Measurements from ENCODE around the gene WNT3. TPM values are rescaled to one million over a fixed set of nuclear protein-coding genes. Genes with fewer than 3 reads are reported as not detected.

Gene WNT3
- total RNA-seq, 1 experiment from 2014 or later = 8.8 TPM

- H3K4me1 Mint-ChIP-seq (ENCODE audit: low read depth, unreplicated experiment) = peaks cover 1% of the 10 kb centered on the region
- no peaks in the 10 kb centered on the region for H3K9me3 Mint-ChIP-seq (ENCODE audit: unreplicated experiment)
- no peak overlapping the region for H3K4me3 Mint-ChIP-seq (ENCODE audit: unreplicated experiment)
- no peak overlapping the region for H3K27ac Mint-ChIP-seq (ENCODE audit: unreplicated experiment)
- TF ChIP-seq CTCF (IDR thresholded peaks at IDR 0.05; ENCODE audit: insufficient read depth in 1 of 2, low read depth in 1 of 2, low read length in 1 of 2, severe bottlenecking in 1 of 2, unreplicated experiment in 1 of 2) = no peak
- CTCF ChIA-PET = interaction anchor here (1.1 kb wide), 1 partner anchor 155 kb away, joined by 3 read pairs; no protein-coding TSS in a partner anchor
- no peak for DNase-seq
- POLR2A ChIA-PET = no interaction called here
- Histone ChIP-seq H3K4me3 (ENCODE audit: low read depth, low read length) (no peak overlapping the region), H3K27me3 (replicated peaks; ENCODE audit: control insufficient read depth, insufficient read depth, low read length) (no peaks in the 10 kb centered on the region), H3K4me1 (peaks cover 15% of the 10 kb centered on the region), H3K9me3 (no peaks in the 10 kb centered on the region), H3K36me3 (ENCODE audit: control insufficient read depth, insufficient read depth, low read length) (no peaks in the 10 kb centered on the region)
- intact Hi-C loops (cut with micrococcal nuclease; ENCODE audit: unreplicated experiment) = no loop called here
- H3K36me3 Mint-ChIP-seq (ENCODE audit: insufficient read depth, unreplicated experiment) = no peaks in the 10 kb centered on the region
- no TSS peak for BruUV-seq (replicated peaks)
- H3K27me3 Mint-ChIP-seq (ENCODE audit: insufficient read depth, unreplicated experiment) = no peaks in the 10 kb centered on the region
Measured at GRCh38 chr17:46787478-46787877, 31.0 kb downstream of the WNT3 start.

- DNase-seq = peak; percentile 76 to 86
- Mint-ChIP-seq H3K27me3 (ENCODE audit: insufficient read depth, unreplicated experiment) (no peaks in the 10 kb centered on the region), H3K4me3 (ENCODE audit: unreplicated experiment) (peak overlapping the region; percentile 10), H3K4me1 (ENCODE audit: low read depth, unreplicated experiment) (peaks cover 7% of the 10 kb centered on the region), H3K36me3 (ENCODE audit: insufficient read depth, unreplicated experiment) (no peaks in the 10 kb centered on the region), H3K27ac (ENCODE audit: unreplicated experiment) (peak overlapping the region; percentile 11), H3K9me3 (ENCODE audit: unreplicated experiment) (no peaks in the 10 kb centered on the region)
- no peaks in the 10 kb centered on the region for H3K9me3 ChIP-seq
- H3K4me3 ChIP-seq (ENCODE audit: low read depth, low read length) = no peak overlapping the region
- POLR2A ChIA-PET = interaction anchor here (0.9 kb wide), 1 partner anchor 15 kb away, joined by 4 read pairs; no protein-coding TSS in a partner anchor
- no TSS peak for BruUV-seq (replicated peaks)
- peak in 1 of 2 experiments; percentile 7 for TF ChIP-seq CTCF (IDR thresholded peaks at IDR 0.05; ENCODE audit: insufficient read depth in 1 of 2, low read depth in 1 of 2, low read length in 1 of 2, severe bottlenecking in 1 of 2, unreplicated experiment in 1 of 2)
- peaks cover 15% of the 10 kb centered on the region for H3K4me1 ChIP-seq
- no peaks in the 10 kb centered on the region for H3K36me3 ChIP-seq (ENCODE audit: control insufficient read depth, insufficient read depth, low read length)
- intact Hi-C loops (cut with micrococcal nuclease; ENCODE audit: unreplicated experiment) = no loop called here
- CTCF ChIA-PET = interaction anchor here (0.6 to 2.0 kb wide), 5 partner anchors 8 to 157 kb away, joined by 4 to 10 read pairs (median 6); no protein-coding TSS in a partner anchor
- H3K27me3 ChIP-seq (replicated peaks; ENCODE audit: control insufficient read depth, insufficient read depth, low read length) = no peaks in the 10 kb centered on the region
Measured at GRCh38 chr17:46785696-46786095, 32.8 kb downstream of the WNT3 start.

- H3K9me3 Mint-ChIP-seq (ENCODE audit: unreplicated experiment) = no peaks in the 10 kb centered on the region
- Histone ChIP-seq H3K27me3 (replicated peaks; ENCODE audit: control insufficient read depth, insufficient read depth, low read length) (no peaks in the 10 kb centered on the region), H3K4me3 (ENCODE audit: low read depth, low read length) (no peak overlapping the region), H3K36me3 (ENCODE audit: control insufficient read depth, insufficient read depth, low read length) (no peaks in the 10 kb centered on the region), H3K9me3 (no peaks in the 10 kb centered on the region), H3K4me1 (peaks cover 15% of the 10 kb centered on the region)
- H3K4me3 Mint-ChIP-seq (ENCODE audit: unreplicated experiment) = no peak overlapping the region
- H3K27me3 Mint-ChIP-seq (ENCODE audit: insufficient read depth, unreplicated experiment) = no peaks in the 10 kb centered on the region
- H3K4me1 Mint-ChIP-seq (ENCODE audit: low read depth, unreplicated experiment) = peaks cover 7% of the 10 kb centered on the region
- H3K36me3 Mint-ChIP-seq (ENCODE audit: insufficient read depth, unreplicated experiment) = no peaks in the 10 kb centered on the region
- ChIA-PET CTCF (interaction anchor here (0.8 to 1.2 kb wide), 2 partner anchors 20 to 28 kb away, joined by 3 read pairs; no protein-coding TSS in a partner anchor), POLR2A (no interaction called here)
- intact Hi-C loops (cut with micrococcal nuclease; ENCODE audit: unreplicated experiment) = no loop called here
- BruUV-seq (replicated peaks) = no TSS peak
- H3K27ac Mint-ChIP-seq (ENCODE audit: unreplicated experiment) = no peak overlapping the region
- TF ChIP-seq CTCF (IDR thresholded peaks at IDR 0.05; ENCODE audit: insufficient read depth in 1 of 2, low read depth in 1 of 2, low read length in 1 of 2, severe bottlenecking in 1 of 2, unreplicated experiment in 1 of 2) = no peak
- DNase-seq = no peak
Measured at GRCh38 chr17:46783031-46783593, 35.4 kb downstream of the WNT3 start.
